NCI-H1417 treated with DMSO at 0.1 percent for 48 hours (cell line): ENCODE data around the gene APCS.

Source experiments
- DNase-seq: peaks from one replicate; lab custom pipeline; 2025; lab: John Stamatoyannopoulos, UW

The APCS gene, protein sequence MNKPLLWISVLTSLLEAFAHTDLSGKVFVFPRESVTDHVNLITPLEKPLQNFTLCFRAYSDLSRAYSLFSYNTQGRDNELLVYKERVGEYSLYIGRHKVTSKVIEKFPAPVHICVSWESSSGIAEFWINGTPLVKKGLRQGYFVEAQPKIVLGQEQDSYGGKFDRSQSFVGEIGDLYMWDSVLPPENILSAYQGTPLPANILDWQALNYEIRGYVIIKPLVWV

DNA sequence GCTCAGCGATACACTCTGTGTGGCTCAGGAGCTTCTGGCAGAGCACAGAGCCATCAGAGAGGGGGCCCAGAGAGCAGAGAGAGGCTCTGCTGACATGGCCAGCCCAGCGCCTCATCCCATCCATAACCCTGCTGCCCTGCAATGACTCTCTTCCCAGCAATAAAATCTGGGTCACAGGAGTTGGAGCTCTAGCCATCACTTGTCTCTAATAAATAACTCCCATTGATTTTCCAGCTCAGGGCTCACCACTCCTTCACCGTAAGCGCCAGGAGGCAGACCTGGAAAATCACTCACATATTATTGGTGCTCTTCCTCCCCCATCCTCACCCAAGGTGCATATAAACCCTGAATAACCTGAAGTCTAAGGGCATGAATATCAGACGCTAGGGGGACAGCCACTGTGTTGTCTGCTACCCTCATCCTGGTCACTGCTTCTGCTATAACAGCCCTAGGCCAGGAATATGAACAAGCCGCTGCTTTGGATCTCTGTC lies at the start of gene APCS:
TSS of gene APCS (plus strand) at position 366 of the 491 bp plus-strand sequence. CDS start at position 462, 96 bp downstream.
- no peak for DNase-seq

DNA sequence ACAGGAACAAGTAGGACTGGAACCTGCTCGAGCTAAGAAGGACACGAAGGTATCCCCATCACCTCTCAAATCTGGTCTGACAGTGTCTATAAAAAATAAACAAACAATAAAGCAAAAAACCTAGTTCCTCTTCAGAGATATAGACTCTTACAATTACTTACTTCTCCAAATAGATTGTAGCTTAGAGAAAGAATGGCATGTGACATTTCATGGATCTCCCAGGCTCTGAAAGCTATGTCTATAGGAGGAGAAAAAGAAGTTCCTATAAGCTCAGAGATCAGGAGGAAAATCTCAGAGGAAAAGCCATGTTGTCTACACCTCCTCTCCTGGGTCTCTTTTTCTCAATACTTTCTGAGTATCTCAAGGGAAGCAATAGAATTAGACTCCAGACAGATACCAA lies 39.5 kb upstream of the APCS start:
- DNase-seq = no peak

DNA sequence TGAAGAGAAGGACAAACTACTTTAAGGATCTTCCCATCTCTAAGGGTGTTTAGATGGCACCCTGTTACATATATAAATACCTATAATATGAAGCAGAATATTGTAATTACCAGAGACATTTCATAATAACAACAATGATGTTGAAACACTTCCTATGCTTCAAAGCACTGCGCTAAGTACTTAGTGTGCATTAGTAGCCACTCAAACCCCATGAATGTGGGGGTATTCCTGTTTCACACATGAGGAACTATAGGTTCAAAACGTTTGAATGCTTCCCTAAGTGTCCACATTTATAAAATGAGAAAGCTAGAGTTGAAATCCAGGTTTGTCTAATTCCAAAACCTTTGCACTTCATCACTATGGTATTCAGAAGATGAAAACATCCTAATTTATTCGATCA lies 33.4 kb upstream of the APCS start:
- no peak for DNase-seq

DNA sequence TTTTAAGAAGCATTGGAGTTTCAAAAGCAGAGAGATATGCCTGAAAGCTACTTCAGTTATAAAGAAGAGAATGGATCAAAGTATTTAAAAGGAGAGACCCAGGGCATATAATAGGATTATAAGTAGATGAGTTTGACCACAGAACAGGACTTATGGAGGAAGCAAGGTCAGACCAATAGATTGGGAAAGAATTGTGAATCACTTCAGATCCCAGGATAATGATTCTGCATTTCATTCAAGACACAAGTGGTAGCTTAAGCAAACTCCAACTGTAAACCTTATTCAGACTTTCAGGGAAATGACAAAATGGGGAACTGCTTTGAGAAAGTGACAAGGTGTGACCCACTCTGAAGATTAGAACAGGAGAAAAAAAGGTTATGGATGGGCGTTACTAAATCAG lies 32.9 kb upstream of the APCS start:
- DNase-seq = no peak

DNA sequence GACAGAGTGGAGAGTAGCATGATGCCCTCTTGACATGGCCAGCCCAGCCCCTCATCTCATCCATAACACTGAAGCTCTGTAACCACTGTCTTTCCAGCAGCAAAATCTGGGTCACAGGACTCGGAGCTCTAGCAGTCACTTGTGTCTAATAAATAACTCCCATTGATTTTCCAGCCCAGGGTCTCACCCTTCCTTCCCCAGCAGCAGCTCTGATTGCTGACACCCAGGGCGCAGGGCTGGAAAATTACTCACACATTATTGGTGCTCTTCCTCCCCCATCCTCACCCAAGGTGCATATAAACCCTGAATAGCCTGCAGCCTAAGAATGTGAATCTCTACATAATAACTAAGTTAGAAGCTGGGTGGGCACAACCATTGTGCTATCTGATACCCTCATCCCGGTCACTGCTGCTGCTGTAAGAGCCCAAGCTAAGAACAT lies 30.7 kb upstream of the APCS start:
- DNase-seq = no peak

DNA sequence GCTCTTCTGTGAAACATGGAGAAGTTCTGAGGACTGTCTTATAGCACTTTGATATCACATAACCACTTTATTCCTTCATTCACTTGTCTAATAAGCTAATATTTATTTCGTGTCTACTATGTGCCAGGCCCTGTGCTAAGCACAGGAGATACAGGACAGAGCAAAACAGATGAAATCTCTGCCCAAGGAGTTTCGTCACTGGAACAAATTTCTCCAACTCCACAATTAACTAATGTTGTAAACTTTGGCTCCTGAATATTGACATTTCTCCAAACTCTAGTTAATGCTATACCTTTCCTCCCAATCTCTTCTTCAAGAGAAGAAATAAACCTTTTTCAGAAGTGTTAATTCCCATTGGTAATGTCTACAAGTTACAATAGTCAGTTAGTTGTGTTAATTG lies 27.0 kb upstream of the APCS start:
- DNase-seq = no peak

DNA sequence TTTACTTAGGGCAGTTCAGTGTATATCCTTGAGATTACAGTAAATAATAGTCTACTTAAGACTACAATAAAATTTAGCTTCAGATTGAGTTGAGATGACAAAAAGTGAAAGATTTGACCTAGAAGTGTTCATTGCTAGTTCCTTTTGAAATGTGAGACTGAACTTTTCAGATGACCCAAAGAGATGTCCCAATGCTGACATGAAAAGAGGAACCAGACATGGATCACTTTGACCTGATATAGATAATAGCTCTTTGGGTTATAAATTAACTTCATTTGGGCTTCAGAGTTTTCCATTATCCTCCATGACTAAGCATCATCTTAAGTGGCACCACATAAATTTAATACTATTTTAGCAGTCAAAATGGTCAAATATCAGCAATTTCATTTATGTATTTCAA lies 26.1 kb upstream of the APCS start:
- DNase-seq = no peak

DNA sequence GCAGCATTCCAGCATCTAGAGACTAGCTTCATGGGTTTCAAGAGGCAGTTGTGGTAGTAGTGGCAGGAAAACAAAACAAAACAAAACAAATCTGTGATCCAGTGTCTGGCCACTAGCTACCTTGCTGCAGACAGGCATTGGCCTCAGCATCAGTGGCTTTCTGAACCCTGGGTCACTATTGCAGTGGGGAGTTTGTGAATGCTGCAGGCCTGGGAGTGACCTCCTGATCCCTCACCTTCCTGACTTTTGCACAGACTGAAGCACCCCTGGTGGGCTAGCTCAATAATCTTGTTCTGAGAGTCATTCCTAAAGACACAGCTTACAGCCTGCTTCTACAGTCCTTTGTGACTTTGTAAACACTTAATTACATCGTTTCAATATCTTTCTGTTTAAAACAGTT lies 24.9 kb upstream of the APCS start:
- DNase-seq = no peak

DNA sequence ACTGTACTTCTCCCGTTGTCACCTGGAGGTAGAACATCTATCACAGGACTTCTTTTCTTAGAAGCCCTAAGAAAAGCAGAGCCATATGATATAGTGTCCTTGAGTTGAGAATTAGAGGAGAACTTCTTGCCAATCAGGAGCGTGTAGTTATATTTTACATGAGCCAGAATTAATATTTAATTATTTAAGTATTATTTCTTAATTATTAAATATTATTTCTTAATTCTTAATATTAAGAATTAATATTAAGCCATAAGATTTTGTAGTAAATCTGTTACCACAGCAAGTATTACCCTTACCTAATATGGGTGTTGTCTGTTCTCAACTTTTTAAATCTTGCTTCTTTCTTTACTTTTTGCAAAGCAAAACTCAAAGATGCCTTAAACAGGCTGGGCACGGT lies 10.2 kb upstream of the APCS start:
- no peak for DNase-seq

DNA sequence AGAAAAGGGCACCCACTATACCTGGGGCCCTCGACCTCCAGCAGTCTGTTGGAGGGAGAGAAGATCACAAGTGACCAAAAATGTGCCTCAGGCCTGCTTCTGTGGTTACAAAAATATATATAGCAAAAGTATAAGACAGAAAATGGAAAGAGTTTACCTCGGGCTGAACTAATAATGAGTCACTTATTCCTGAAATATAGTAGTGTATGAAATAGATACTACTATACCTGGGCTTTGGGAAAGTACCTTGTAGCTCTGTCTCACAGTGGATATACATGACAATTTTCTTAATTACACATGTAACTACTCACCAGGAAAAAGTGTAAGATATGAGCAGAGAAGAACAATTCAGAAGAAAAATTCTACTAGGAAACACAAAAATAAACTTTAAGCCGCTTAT lies 7.3 kb upstream of the APCS start:
- no peak for DNase-seq

DNA sequence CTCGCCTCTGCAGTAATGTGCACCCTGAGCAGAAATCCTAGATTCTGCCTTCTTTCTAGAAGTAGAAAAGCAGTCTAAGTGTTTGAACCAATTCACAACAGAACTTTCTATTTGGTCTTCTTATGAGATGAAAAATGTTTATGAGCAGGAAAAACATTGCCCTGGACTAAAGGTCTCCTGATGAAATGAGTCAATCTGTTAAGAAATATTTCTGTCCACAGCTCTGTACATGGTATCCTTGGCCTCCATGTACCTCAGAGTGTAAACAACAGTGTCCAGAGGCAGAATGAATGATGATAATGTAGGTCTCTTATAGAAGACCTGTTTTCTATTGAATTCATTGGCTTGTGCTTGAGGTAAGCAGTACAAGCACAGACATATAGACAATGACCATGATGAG lies 6.2 kb upstream of the APCS start:
- DNase-seq = no peak

DNA sequence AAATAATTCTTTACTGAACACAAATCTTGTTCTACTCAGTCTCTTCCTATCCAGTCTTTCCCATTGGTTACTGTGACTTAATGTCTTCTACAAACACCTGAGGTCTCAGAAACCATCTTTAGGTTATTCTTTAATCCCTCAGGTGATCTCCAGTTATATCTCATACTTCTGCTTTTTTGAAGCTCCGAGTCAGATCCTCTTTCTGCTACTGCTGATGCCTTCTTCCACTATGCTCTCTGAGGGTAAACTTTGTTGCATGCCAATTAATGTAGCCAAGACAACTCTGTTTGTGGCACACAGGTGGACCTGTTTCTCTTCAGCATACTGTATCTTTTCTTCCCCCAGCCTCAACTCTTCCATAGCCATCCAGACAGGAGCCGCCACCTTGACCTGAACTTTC lies 3.1 kb upstream of the APCS start:
- DNase-seq = no peak

DNA sequence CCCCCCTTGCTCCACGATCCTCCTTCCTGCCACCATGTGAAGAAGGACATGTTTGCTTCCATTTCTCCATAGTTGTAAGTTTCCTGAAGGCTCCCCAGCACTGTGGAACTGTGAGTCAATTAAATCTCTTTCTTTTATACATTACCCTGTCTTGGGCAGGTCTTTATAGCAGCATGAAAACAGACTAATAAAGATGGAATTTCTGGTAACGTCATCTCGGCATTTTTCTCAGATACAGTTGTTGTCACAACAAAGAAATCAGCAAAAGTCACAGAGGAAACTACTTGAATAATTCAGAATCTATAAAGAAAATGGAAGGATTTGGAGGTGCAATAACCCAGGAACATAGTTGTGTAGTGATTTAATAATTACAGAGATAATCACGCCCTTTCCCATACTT lies 4.4 kb downstream of the APCS start:
- no peak for DNase-seq

DNA sequence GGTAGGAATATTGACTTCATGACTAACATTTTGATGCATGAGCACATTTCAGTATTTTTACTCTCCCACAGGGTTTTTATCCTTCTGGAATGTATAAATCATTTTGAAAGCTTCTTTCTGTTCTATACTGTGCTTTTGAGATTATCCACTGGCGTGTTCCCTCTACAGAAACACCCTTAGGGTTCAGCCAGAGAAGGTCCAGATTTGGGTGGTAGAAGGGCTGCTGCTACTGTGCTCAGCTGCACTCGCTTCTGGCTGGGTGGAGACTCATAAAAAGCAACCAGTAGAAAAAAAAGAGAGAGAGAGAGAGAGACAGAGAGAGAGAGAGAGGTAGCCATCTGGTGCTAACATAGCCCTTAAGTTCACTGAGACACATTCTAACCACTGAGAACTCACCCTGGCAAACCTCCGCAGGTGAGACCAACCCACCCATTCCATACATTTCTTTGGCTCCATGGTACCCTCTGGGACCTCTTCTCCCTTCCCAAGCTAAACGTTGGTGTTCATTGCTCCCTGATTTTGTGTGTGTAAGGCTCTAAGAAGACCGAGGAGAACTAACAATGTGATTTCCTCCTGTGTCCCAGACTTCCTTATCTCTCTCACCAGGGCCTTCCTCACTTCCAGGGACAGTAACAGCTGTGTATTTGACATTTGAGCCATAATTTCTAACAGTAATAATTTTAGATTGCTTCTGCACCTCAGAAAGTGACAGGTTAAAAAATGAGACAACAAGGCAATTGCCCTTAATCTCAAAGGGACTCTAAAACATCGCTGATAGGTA lies 7.2 kb downstream of the APCS start:
- no peak for DNase-seq

DNA sequence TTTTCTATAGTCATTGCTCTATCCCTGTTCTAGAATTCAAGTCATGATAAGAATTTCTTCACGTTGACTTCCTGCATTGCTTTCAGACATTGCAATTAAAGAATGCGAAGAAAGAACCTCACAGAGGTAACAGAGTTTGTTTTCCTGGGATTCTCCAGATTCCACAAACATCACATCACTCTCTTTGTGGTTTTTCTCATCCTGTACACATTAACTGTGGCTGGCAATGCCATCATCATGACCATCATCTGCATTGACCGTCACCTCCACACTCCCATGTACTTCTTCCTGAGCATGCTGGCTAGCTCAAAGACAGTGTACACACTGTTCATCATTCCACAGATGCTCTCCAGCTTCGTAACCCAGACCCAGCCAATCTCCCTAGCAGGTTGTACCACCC lies 10.6 kb downstream of the APCS start:
- DNase-seq = no peak

DNA sequence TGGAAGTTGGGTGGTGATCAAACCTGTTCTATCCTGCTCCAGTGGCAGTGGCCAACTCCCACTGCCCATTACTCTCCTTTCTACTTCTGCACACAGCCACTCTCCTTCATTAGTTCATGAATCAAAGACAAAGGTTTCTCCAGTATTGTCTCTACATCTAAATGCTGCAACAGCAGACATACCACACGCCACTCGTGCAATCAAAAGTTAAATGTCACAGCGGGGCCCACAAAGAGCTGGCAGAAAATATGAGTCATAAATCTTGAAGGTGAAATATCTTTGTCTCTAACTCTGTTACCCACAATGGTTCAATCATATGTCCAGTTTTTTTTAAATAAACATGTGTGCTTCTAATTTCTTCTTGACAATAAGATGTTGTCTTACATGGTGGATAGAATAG lies 13.3 kb downstream of the APCS start:
- DNase-seq = no peak

DNA sequence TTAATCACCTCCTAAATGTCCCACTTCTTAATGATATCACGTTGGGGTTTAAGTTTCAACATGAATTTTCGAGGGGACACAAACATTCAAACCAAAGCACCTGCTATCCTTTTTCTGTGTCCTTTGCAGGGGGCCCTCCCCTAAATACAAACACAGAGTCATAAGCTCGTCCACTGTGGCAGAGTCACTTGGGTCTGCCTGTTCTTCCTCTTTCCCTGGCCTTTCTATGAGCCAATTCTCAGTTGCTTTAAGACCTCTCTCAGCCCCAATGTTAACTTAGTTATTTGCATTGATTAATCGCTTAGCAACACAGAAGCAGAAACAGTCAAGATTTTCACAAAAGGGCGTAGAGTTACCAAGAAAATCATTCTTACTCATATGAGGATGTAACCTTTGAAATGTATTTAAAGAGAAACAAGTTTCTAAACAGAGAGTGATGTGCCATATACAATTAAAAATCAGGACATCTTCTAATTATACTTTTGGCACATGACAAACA lies 14.9 kb downstream of the APCS start:
- DNase-seq = no peak

DNA sequence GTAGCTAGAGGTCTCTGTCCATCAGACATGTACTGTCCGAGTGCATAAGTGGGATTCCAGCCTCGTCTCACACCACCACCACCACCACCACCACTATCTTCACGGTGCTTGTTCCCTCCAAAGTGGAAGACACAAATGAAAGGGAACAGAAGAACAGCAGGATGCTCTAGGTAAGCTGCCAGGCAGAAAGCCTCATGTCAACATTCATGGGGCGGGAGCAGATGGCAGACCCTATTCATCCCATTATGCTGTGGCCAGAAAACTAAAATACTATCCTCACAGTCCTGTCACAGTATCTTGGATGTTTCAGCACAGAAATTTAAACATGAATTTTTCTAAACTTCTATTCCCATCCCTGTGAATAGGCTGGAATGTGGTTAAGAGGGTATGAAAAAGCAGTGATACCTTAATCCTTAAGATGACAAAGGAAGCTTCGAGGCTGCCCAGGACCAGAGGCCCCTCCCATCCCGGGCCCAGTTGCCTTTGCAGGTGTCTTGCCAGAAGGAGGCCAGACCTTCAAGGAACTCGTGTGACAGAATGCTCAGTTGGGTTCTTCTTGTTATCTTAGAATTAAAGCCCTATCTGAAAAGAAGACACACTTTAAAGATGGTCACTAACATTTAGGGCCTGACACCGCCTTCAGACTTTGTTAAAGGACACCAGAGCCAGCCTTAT lies 24.7 kb downstream of the APCS start:
- DNase-seq = no peak

DNA sequence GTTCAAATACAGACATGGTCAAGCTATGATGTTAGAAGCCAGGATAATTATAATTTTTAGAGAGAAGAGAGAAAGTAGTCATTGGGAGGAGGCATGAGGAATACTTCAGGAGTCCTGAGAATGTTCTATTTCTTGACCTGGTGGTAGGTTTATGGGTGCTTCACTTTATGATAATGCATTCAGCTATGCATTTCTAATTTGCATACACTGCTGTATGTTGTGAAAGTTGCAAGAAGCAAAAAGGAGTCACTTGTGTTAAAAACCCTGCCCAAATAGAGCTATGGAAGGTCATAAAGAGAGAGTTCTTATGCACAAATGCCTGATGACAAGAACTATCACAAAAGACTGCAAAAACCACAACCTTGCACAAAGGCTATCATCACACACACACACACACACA lies 45.3 kb downstream of the APCS start:
- no peak for DNase-seq
